Karpas-422 (cell line): ENCODE data around the gene WDR6. TPM values are rescaled to one million over a fixed set of nuclear protein-coding genes. Genes with fewer than 3 reads are reported as not detected.

ENCODE experiments used
- DNase-seq: peaks from one replicate; pipeline ENCODE4 v3.0.0-alpha.2; 2015
- H2AFZ ChIP-seq: fragments of 200-600 bp; sonication (generic); 2 replicates; pipeline ENCODE4 v1.6.1; 2014; ENCODE audit warnings: antibody characterized with exemption, low read length, mixed read lengths
- H3K27ac ChIP-seq: fragments of 200-600 bp; sonication (generic); 2 replicates; pipeline ENCODE4 v1.5.1; 2014; ENCODE audit warnings: mild to moderate bottlenecking, low read length, moderate library complexity
- H3K27me3 ChIP-seq: fragments of 200-600 bp; sonication (generic); 2 replicates; pipeline ENCODE4 v1.6.1; 2014; ENCODE audit warnings: low read length, mixed read lengths
- H3K36me3 ChIP-seq: fragments of 200-600 bp; sonication (generic); 2 replicates; pipeline ENCODE4 v1.6.1; 2014; ENCODE audit warnings: low read length, mixed read lengths; ENCODE audit not compliant: insufficient read depth
- H3K4me1 ChIP-seq: fragments of 200-600 bp; sonication (generic); 2 replicates; pipeline ENCODE4 v1.6.1; 2014; ENCODE audit warnings: mild to moderate bottlenecking, low read length, mixed read lengths
- H3K4me2 ChIP-seq: fragments of 200-600 bp; sonication (generic); 2 replicates; pipeline ENCODE4 v1.6.1; 2014; ENCODE audit warnings: low read length, low read depth, mild to moderate bottlenecking; ENCODE audit not compliant: poor library complexity, severe bottlenecking
- H3K4me3 ChIP-seq: fragments of 200-600 bp; sonication (generic); 2 replicates; pipeline ENCODE4 v1.5.1; 2014; ENCODE audit warnings: mild to moderate bottlenecking, antibody characterized with exemption, low read length, mixed read lengths
- H3K79me2 ChIP-seq: fragments of 200-600 bp; sonication (generic); 2 replicates; pipeline ENCODE4 v1.6.1; 2014; ENCODE audit warnings: mild to moderate bottlenecking, low read length, mixed read lengths
- H3K9ac ChIP-seq: fragments of 200-600 bp; sonication (generic); 2 replicates; pipeline ENCODE4 v1.6.0; 2014; ENCODE audit warnings: low read length
- H3K9me2 ChIP-seq: fragments of 200-600 bp; sonication (generic), shearing (Covaris generic); replicated peaks from 2 replicates; pipeline ENCODE4 v1.6.0; 2014; ENCODE audit warnings: mild to moderate bottlenecking, low read length, moderate library complexity; ENCODE audit not compliant: insufficient read depth
- H3K9me3 ChIP-seq: fragments of 300-700, 200-600 bp; sonication (generic); 2 replicates; pipeline ENCODE4 v1.6.1; 2014; ENCODE audit warnings: low read length, mixed read lengths
- H4K20me1 ChIP-seq: fragments of 200-600 bp; sonication (generic); 2 replicates; pipeline ENCODE4 v1.6.1; 2014; ENCODE audit warnings: mild to moderate bottlenecking, antibody characterized with exemption, low read length, low read depth; ENCODE audit not compliant: insufficient read depth
- total RNA-seq: library from RNA; depleted of rRNA; stranded (reverse); fragments of >200 nt; shearing (Covaris generic); gene quantifications from 2 replicates; pipeline ENCODE4 v1.2.3, GENCODE V29; 2014; ENCODE audit warnings: low replicate concordance

The WDR6 gene
- total RNA-seq, 1 experiment from 2014 or later: 82.1 TPM

GRCh38 chr3:49032646-49033304 is 25.6 kb downstream of the WDR6 start:
- H4K20me1 ChIP-seq: no peaks in the 10 kb centered on the region
- H3K4me1 ChIP-seq: peaks cover 19% of the 10 kb centered on the region
- no peak overlapping the region for H3K4me3 ChIP-seq
- no peaks in the 10 kb centered on the region for H3K9me3 ChIP-seq
- no peak overlapping the region for H2AFZ ChIP-seq
- H3K36me3 ChIP-seq: peaks cover 32% of the 10 kb centered on the region; the same call in 1 of the 2 replicates
- H3K9ac ChIP-seq: no peak overlapping the region
- DNase-seq: no peak
- H3K27me3 ChIP-seq: no peaks in the 10 kb centered on the region
- H3K27ac ChIP-seq: no peak overlapping the region
- H3K4me2 ChIP-seq: no peak overlapping the region
- H3K79me2 ChIP-seq: peaks cover 17% of the 10 kb centered on the region
- H3K9me2 ChIP-seq: no peaks in the 10 kb centered on the region

GRCh38 chr3:49034650-49035049 is 27.5 kb downstream of the WDR6 start:
- Histone ChIP-seq H3K9ac (no peak overlapping the region), H3K4me2 (no peak overlapping the region), H3K4me3 (no peak overlapping the region), H3K4me1 (peaks cover 2% of the 10 kb centered on the region), H3K9me3 (no peaks in the 10 kb centered on the region), H2AFZ (no peak overlapping the region), H3K27me3 (no peaks in the 10 kb centered on the region), H3K9me2 (no peaks in the 10 kb centered on the region), H3K79me2 (0 out of 2 replicates have a peak, but pooled peaks cover 3% of the 10 kb centered on the region), H3K27ac (no peak overlapping the region), H3K36me3 (peaks cover 26% of the 10 kb centered on the region; the same call in 1 of the 2 replicates), H4K20me1 (no peaks in the 10 kb centered on the region)
- no peak for DNase-seq

- no peak overlapping the region for H3K9ac ChIP-seq
- no peaks in the 10 kb centered on the region for H4K20me1 ChIP-seq
- no peaks in the 10 kb centered on the region for H3K9me3 ChIP-seq
- H3K27me3 ChIP-seq: no peaks in the 10 kb centered on the region
- DNase-seq: no peak
- no peak overlapping the region for H3K4me3 ChIP-seq
- no peaks in the 10 kb centered on the region for H3K9me2 ChIP-seq
- H3K4me2 ChIP-seq: no peak overlapping the region
- no peaks in the 10 kb centered on the region for H3K4me1 ChIP-seq
- no peak overlapping the region for H2AFZ ChIP-seq
- H3K27ac ChIP-seq: no peak overlapping the region
- peaks cover 26% of the 10 kb centered on the region; the same call in 1 of the 2 replicates for H3K36me3 ChIP-seq
- H3K79me2 ChIP-seq: 0 out of 2 replicates have a peak, but pooled peaks cover 3% of the 10 kb centered on the region
Measured at GRCh38 chr3:49035281-49035680, 28.1 kb downstream of the WDR6 start.

GRCh38 chr3:49053543-49053942 is 46.4 kb downstream of the WDR6 start:
- peaks cover 19% of the 10 kb centered on the region for H3K36me3 ChIP-seq
- no peak overlapping the region for H3K9ac ChIP-seq
- no peak overlapping the region for H3K27ac ChIP-seq
- no peaks in the 10 kb centered on the region for H3K27me3 ChIP-seq
- H3K4me3 ChIP-seq: no peak overlapping the region
- H3K79me2 ChIP-seq: peaks cover 21% of the 10 kb centered on the region; the same call in 1 of the 2 replicates
- H3K9me2 ChIP-seq: no peaks in the 10 kb centered on the region
- no peak for DNase-seq
- H3K4me1 ChIP-seq: no peaks in the 10 kb centered on the region
- no peak overlapping the region for H3K4me2 ChIP-seq
- no peaks in the 10 kb centered on the region for H3K9me3 ChIP-seq
- H2AFZ ChIP-seq: no peak overlapping the region
- H4K20me1 ChIP-seq: no peaks in the 10 kb centered on the region

- H3K9me2 ChIP-seq: no peaks in the 10 kb centered on the region
- H3K4me1 ChIP-seq: no peaks in the 10 kb centered on the region
- H3K36me3 ChIP-seq: peaks cover 19% of the 10 kb centered on the region
- no peak overlapping the region for H3K4me2 ChIP-seq
- H4K20me1 ChIP-seq: no peaks in the 10 kb centered on the region
- no peak overlapping the region for H3K9ac ChIP-seq
- no peak overlapping the region for H3K27ac ChIP-seq
- H3K27me3 ChIP-seq: no peaks in the 10 kb centered on the region
- H3K79me2 ChIP-seq: peaks cover 18% of the 10 kb centered on the region; the same call in 1 of the 2 replicates
- no peaks in the 10 kb centered on the region for H3K9me3 ChIP-seq
- no peak for DNase-seq
- H3K4me3 ChIP-seq: no peak overlapping the region
- no peak overlapping the region for H2AFZ ChIP-seq
Measured at GRCh38 chr3:49054344-49054862, 47.2 kb downstream of the WDR6 start.

GRCh38 chr3:49057268-49057667 is 50.1 kb downstream of the WDR6 start:
- Histone ChIP-seq H3K4me1 (no peaks in the 10 kb centered on the region), H3K9me3 (no peaks in the 10 kb centered on the region), H3K4me3 (no peak overlapping the region), H3K27ac (no peak overlapping the region), H3K9me2 (no peaks in the 10 kb centered on the region), H3K36me3 (peaks cover 23% of the 10 kb centered on the region), H2AFZ (no peak overlapping the region), H3K79me2 (peaks cover 20% of the 10 kb centered on the region), H3K4me2 (no peak overlapping the region), H3K27me3 (no peaks in the 10 kb centered on the region), H4K20me1 (no peaks in the 10 kb centered on the region), H3K9ac (no peak overlapping the region)
- no peak for DNase-seq

GRCh38 chr3:49058011-49058410 is 50.8 kb downstream of the WDR6 start:
- no peaks in the 10 kb centered on the region for H3K27me3 ChIP-seq
- no peaks in the 10 kb centered on the region for H3K9me3 ChIP-seq
- peaks cover 24% of the 10 kb centered on the region for H3K36me3 ChIP-seq
- no peak overlapping the region for H3K9ac ChIP-seq
- DNase-seq: no peak
- no peak overlapping the region for H3K4me3 ChIP-seq
- no peaks in the 10 kb centered on the region for H3K9me2 ChIP-seq
- peaks cover 22% of the 10 kb centered on the region for H3K79me2 ChIP-seq
- H3K27ac ChIP-seq: no peak overlapping the region
- no peaks in the 10 kb centered on the region for H4K20me1 ChIP-seq
- H2AFZ ChIP-seq: no peak overlapping the region
- H3K4me1 ChIP-seq: no peaks in the 10 kb centered on the region
- no peak overlapping the region for H3K4me2 ChIP-seq
